H1 (cell line): ENCODE data around the gene PIK3C2G. TPM values are rescaled to one million over a fixed set of nuclear protein-coding genes. Genes with fewer than 3 reads are reported as not detected.

Experiments used
- BACH1 ChIP-seq: IDR thresholded peaks from 2 replicates; pipeline ENCODE4 v1.6.1; 2012; ENCODE audit warnings: low read length, improper control_type of control experiment
- CHD2 ChIP-seq: IDR thresholded peaks from 2 replicates; pipeline ENCODE4 v1.6.1; 2012; ENCODE audit warnings: low read length, improper control_type of control experiment
- CHD7 ChIP-seq: fragments of 300-600 bp; sonication (generic); IDR thresholded peaks from 2 replicates; pipeline ENCODE4 v1.7.1; 2012; ENCODE audit warnings: low read length, moderate library complexity, mild to moderate bottlenecking, inconsistent platforms; ENCODE audit not compliant: insufficient replicate concordance
- PHF8 ChIP-seq: fragments of 200-600 bp; sonication (generic); conservative IDR thresholded peaks from 2 replicates; pipeline ENCODE4 v1.7.1; 2012; ENCODE audit warnings: low read depth, mild to moderate bottlenecking, inconsistent platforms, low read length, moderate library complexity
- SP2 ChIP-seq: IDR thresholded peaks from 2 replicates; pipeline ENCODE4 v1.6.1; 2012; ENCODE audit warnings: mild to moderate bottlenecking, low read length, inconsistent platforms
- TBP ChIP-seq: IDR thresholded peaks from 2 replicates; pipeline ENCODE4 v1.6.1; 2011; ENCODE audit warnings: low read depth, low read length, improper control_type of control experiment
- polyA plus RNA-seq, 7 experiments: library from polyadenylated mRNA; depleted of rRNA in 3 of 7; stranded (reverse) in 5 of 7; unstranded in 2 of 7; fragments of >200 nt in 5 of 7; fragments of 200-250 nt in 2 of 7; gene quantifications; 1 replicate in 5 of 7; 2 replicates in 1 of 7; 4 replicates in 1 of 7; pipeline versions ENCODE4 v1.2.1 to v1.2.3, GENCODE V29; 2011 to 2013; ENCODE audit warnings: missing spikeins in 2 of 7, mixed read lengths in 2 of 7
- total RNA-seq: library from RNA; stranded (reverse); fragmentation: NEBNext Ultra II Directional; extraction: Animal tissue kit (Norgen Biotek cat#: 25700); gene quantifications from 2 replicates; pipeline ENCODE4 v1.2.1, GENCODE V29; 2021

The PIK3C2G gene
- total and polyA plus RNA-seq, 2 of the 8 experiments (the other 6 are each of a cell fraction or from before 2014, with no cell fraction given), result not detected

- no peak for TF ChIP-seq CHD7
- TF ChIP-seq CHD2, result no peak
- no peak for TF ChIP-seq PHF8
- TF ChIP-seq SP2, result no peak
- no peak for TF ChIP-seq BACH1
- TF ChIP-seq TBP, result no peak
Observed at GRCh38 chr12:18653465-18653864, 392.1 kb downstream of the PIK3C2G start (continued).
